GM12864 (cell line): ENCODE results near the gene BDNF.
A peak's percentile ranks its signal among the peaks of the same experiment; 100 is the strongest.

Experiments
- DNase-seq: peaks from one replicate; pipeline ENCODE4 v3.0.0-alpha.2; 2011; ENCODE audit warnings: low read depth
- H3K4me3 ChIP-seq: 2 replicates; pipeline ENCODE4 v1.5.1; 2011; ENCODE audit warnings: mild to moderate bottlenecking, low read depth, low read length, control low read depth
- CTCF ChIP-seq: IDR thresholded peaks from 2 replicates; pipeline ENCODE4 v1.5.1; 2011; ENCODE audit warnings: low read depth, mild to moderate bottlenecking, moderate library complexity, low read length, control low read depth, inconsistent platforms; ENCODE audit errors: missing control alignments

BDNF gene

GRCh38 chr11:27698872-27699241 lies 1.4 kb downstream of the BDNF start:
- DNase-seq, result peak; percentile 25
- TF ChIP-seq CTCF, result peak; percentile 84
- H3K4me3 ChIP-seq, result no peak overlapping the region

GRCh38 chr11:27697679-27698275 lies 2.5 kb downstream of the BDNF start:
- no peak for TF ChIP-seq CTCF
- H3K4me3 ChIP-seq, result no peak overlapping the region
- no peak for DNase-seq

DNA sequence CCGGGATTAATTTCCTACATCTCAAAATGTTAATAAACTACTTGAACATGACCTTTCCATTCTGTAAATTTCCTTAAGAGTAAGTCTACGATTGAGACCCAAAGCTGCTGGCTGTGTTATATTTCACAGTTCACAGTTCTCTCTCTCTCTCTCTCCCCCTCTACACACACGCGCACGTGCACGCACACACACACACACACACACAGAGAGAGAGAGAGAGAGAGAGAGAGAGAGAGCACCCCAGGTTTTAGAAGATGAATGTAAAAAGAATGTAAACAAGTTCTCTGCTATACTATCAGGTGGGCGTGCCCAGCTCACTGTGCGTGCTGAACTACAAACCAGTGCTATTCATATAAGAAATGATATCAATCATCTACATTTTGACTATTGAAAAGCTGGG lies 3.3 kb downstream of the BDNF start:
- no peak overlapping the region for H3K4me3 ChIP-seq
- DNase-seq, result no peak
- TF ChIP-seq CTCF, result no peak

DNA sequence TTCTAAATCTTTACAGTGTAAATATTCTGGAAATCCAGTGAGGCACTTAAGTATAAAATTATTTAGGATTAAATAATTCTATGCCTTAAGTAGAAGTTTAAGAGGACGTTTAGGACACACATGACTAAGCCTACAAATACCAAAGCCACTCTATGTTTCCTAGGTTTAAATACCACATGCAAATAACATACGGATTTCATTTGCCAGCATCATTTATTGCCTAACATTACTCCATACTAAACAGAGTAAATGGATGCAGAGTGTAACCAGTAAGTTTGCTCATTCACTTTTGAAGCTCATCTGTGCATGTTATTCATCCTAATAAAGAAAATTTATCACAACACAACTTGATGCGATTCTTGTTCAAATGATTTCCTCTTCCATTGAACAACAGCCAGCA lies 4.1 kb downstream of the BDNF start:
- TF ChIP-seq CTCF, result no peak
- no peak overlapping the region for H3K4me3 ChIP-seq
- DNase-seq, result no peak

DNA sequence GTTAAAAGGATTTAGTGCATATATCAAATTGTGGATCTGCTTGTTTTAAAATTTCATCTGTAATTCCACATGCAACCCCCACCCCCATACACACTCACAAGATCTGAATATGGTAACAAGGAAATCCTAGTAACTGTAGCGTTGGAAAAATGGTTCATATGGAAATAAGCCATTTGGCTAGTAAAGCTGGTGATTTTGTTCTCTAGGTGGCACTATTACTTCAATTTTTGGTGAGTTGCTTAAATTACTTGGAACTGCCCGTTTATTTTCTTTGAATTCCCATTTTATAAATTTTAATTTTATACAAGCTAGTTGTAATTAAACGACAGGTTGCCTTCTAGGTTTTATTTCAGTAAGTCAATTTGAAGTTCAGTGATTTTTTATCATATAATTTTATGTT lies 5.3 kb downstream of the BDNF start:
- peak; percentile 10 for TF ChIP-seq CTCF
- no peak for DNase-seq
- H3K4me3 ChIP-seq, result no peak overlapping the region

- no peak overlapping the region for H3K4me3 ChIP-seq
- TF ChIP-seq CTCF, result no peak
- no peak for DNase-seq
Measured at GRCh38 chr11:27693398-27693797, 6.9 kb downstream of the BDNF start.

GRCh38 chr11:27692781-27693180 lies 7.5 kb downstream of the BDNF start:
- no peak for TF ChIP-seq CTCF
- DNase-seq, result no peak
- H3K4me3 ChIP-seq, result no peak overlapping the region
